Hepatocyte (in vitro differentiated cells): ENCODE data around the gene AUTS2.

Experiments
- CTCF ChIP-seq: fragments of 200-600 bp; sonication (generic); IDR thresholded peaks from 2 replicates; pipeline ENCODE4 v1.5.1; 2016; ENCODE audit warnings: antibody characterized with exemption, mild to moderate bottlenecking; ENCODE audit not compliant: poor library complexity
- EZH2 ChIP-seq: fragments of 200-600 bp; sonication (generic); IDR thresholded peaks from 2 replicates; pipeline ENCODE4 v1.6.1; 2016; ENCODE audit warnings: antibody characterized with exemption, mild to moderate bottlenecking, borderline replicate concordance

DNA sequence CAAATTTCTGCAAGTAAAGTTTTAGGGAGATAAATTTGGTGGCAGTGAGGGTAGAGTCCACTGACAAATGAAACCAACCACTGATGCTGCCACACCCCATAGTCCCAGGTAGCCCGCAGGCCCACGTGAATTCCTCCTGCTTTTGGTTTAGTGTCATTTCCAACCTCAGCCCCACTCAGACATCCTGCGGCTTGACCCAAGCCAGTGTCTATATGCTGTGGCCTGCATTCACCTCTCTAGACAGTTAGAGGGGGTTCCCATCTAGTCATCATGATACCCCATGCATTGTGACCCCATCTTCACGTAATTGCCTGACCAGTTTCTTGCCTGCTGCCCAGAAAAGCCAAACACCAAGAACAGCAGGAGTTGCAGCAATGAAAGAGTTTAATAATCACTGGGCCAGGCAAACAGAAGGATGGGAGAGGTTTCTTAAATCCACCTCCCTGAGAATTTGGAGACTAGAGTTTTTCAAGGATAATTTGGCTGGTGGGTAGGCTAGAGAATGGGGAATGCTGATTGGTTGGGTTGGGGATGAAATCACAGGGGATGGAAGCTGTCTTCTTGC, 1201.6 kb downstream of the AUTS2 start:
- TF ChIP-seq CTCF (no peak), EZH2 (no peak)
